ENCODE data around the gene FAM193A. TPM values are rescaled to one million over a fixed set of nuclear protein-coding genes. Genes with fewer than 3 reads are reported as not detected.

FAM193A gene
- total and polyA plus RNA-seq, 5 donors from 2014 or later, result 0.71 to 44.3 (median 1.6) TPM

DNA sequence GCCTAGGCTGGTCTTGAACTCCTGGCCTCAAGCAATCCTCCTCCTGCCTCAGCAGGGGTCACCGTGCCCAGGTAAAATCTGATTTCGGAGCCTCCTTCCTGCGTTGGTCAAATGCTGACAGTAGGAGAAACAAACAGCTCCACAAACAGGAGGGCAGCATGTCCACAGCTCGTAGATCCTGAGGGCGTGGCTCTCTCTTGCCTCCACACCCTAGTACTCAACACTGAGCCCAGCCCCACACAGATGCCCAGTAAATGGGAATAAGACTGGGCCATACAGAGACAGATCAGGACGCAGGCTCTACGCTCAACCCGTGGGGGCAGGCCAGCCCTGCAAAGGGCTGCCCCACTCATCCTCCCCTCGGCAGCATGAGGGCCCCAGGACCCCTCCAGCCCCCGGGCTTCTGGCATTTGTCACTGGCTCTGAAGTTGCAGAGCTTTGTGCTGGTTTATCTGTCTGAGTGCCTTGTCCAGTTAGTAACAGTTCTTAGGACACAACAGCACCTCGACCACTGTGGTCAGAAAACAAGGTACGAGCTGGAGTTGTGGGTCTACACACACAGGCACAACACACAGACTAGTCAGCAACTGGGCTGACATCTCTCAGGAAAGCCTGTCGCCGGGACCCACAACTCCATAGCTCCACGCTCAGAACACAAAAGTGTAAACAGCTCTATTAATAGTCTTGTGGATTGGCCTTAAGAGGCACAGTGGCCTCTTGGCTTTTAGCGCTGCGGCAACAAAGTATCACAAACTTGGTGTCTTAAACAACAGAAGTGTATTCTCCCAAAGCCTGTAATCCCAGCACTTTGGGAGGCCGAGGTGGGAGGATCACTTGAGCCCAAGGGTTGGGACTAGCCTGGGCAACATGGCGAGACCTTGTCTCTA, 214.5 kb downstream of the FAM193A start:
- DNase-seq (no peak), ATAC-seq (ENCODE audit: low read depth in 2 of 2) (no peak)
- no peaks in the 10 kb centered on the region for H3K27me3 Mint-ChIP-seq
- H3K4me3 ChIP-seq (ENCODE audit: low read depth, low read length), result no peak overlapping the region
- H3K4me3 Mint-ChIP-seq, result peak overlapping the region in 2 of 4 donors; percentile 44 to 51
- H3K36me3 Mint-ChIP-seq, result peaks cover 15% of the 10 kb centered on the region
- peaks cover 27% of the 10 kb centered on the region for H3K36me3 ChIP-seq (ENCODE audit: control insufficient read depth, insufficient read depth, low read length)
- peaks cover 42% of the 10 kb centered on the region for H3K4me1 ChIP-seq (ENCODE audit: control insufficient read depth, insufficient read depth, low read length, poor library complexity, severe bottlenecking)
- H3K9me3 ChIP-seq (ENCODE audit: control insufficient read depth in 2 of 2, low read length in 2 of 2), result no peaks in the 10 kb centered on the region
- no peak overlapping the region for H3K27ac ChIP-seq (ENCODE audit: insufficient read depth, low read length, poor library complexity, severe bottlenecking)
- H3K9me3 Mint-ChIP-seq, result no peaks in the 10 kb centered on the region
- no peaks in the 10 kb centered on the region for H3K27me3 ChIP-seq (ENCODE audit: control insufficient read depth, insufficient read depth, low read length)
- H3K4me1 Mint-ChIP-seq, result peaks cover 16 to 72% (median 45%) of the 10 kb centered on the region in 4 donors
- peak overlapping the region in 2 of 3 donors; percentile 36 to 38 for H3K27ac Mint-ChIP-seq

DNA sequence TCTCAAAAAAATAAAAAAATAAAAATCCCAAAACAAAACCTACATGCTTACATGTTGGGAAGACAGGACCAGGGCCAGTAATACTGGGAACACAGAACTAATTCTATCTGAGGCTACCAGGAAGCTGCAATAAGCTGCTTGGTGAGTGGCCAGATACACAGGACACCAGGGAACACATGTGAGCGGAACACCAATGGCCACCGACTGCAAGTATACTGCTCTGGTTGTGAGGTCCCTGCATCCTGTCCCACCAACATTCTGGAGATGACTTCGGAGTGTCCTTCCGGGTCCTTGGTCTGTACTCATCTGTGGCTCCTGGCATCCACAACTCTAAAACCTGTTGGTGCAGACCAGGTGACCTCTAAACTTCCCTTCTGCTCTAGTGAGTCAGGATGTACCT, 217.0 kb downstream of the FAM193A start:
- Histone ChIP-seq H3K4me3 (ENCODE audit: low read depth, low read length) (no peak overlapping the region), H3K4me1 (ENCODE audit: control insufficient read depth, insufficient read depth, low read length, poor library complexity, severe bottlenecking) (peaks cover 27% of the 10 kb centered on the region), H3K27me3 (ENCODE audit: control insufficient read depth, insufficient read depth, low read length) (no peaks in the 10 kb centered on the region), H3K36me3 (ENCODE audit: control insufficient read depth, insufficient read depth, low read length) (peaks cover 11% of the 10 kb centered on the region), H3K9me3 (ENCODE audit: control insufficient read depth in 2 of 2, low read length in 2 of 2) (no peaks in the 10 kb centered on the region), H3K27ac (ENCODE audit: insufficient read depth, low read length, poor library complexity, severe bottlenecking) (no peak overlapping the region)
- Mint-ChIP-seq H3K4me1 (peaks cover 5 to 58% (median 32%) of the 10 kb centered on the region in 4 donors), H3K4me3 (peak overlapping the region in 2 of 4 donors; percentile 47 to 78), H3K27me3 (peaks cover 5% of the 10 kb centered on the region), H3K36me3 (no peaks in the 10 kb centered on the region), H3K9me3 (no peaks in the 10 kb centered on the region), H3K27ac (no peak overlapping the region)
- DNase-seq (no peak), ATAC-seq (ENCODE audit: low read depth in 2 of 2) (no peak)

DNA sequence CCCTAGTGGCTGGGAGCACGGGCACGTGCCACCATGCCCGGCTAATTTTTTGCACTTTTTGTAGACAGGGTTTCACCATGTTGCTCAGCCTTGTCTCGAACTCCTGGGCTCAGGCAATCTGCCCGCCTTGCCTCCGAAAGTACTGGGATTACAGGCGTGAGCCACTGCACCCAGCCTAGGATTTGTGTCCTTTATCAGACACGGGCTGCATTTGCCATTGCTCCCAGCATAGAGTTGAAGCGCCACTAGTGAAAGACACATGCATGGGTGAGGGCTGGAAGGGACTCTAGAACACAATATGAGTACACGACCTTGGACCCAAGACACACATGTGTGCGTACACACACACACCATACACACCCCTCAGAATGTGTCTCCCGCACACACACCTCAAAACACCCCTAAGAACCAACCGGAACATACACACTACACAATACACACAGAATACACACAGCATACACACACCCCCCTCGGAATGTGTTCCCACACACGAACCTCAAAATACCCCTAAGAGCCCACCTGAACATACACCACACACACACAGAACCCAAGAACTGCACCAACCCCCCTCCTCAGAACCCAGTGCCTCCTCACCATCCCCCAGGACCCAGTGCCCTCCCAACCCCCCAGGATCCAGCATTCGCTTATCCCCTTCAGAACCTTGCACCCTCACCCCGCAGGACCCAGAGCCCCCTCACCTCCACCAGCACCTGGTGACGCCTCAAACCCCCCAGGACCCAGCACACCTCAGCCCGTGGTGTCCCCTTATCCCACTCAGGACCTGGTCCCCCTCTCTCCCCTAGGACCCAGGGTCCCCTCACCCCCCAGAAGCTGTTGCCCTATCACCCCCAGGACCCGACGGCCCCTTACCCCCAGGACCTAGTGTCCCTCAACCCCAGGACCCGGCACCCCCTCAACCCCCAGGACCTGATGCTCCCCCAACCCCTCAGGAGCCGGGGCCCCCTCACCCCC, 218.7 kb downstream of the FAM193A start:
- peak overlapping the region in 2 of 3 donors; percentile 77 to 82 for H3K27ac Mint-ChIP-seq

DNA sequence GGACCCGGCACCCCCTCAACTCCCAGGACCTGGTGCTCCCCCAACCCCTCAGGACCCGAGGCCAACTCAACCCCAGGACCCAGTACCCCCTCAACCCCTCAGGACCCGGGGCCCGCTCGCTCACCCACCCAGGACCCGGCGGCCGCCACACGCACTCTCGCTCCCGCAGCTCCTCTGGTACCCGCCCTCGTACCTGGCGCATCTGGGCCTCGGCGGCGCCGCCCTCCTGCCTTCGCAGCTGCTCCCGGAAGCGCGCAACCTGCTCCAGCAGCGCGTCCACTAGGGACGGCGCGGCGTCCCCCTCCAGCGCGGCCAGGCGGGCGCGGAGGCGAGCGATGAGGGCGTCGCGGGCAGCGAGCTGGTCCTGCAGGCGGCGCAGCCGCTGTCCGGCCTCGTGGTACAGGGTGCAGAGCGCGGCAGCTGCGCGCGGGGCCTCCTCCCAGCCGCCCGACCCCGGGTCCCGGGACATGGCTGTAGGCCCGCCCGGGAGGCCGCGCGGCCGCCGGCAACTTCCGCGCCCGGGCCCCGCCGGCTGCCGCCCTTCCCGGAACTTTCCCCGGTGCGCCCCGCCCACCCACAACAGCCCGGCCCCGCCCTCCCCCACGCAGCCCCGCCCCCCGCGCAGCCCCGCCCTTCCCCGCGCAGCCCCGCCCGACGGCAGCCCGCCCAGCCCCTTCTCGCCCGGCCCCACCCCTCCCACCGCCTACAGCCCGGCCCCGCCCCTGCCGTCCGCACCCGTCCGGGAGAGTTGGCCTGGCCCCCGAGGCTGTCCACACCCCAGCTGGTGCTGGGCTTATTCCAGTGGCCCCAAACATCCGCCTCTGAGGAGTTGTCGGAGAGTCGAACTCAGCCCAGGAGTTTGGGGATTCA, 219.6 kb downstream of the FAM193A start, which contains the start of gene TNIP2:
Gene TNIP2, minus strand, starts transcription at position 516 of the 870 bp plus-strand sequence. Its CDS starts 47 bp downstream, at position 469.
- Histone ChIP-seq H3K27me3 (ENCODE audit: control insufficient read depth, insufficient read depth, low read length) (no peaks in the 10 kb centered on the region), H3K4me3 (ENCODE audit: low read depth, low read length) (peak within 1 kb of the TSS; percentile 79), H3K9me3 (ENCODE audit: control insufficient read depth in 2 of 2, low read length in 2 of 2) (no peaks in the 10 kb centered on the region), H3K27ac (ENCODE audit: insufficient read depth, low read length, poor library complexity, severe bottlenecking) (peak within 1 kb of the TSS; percentile 79), H3K36me3 (ENCODE audit: control insufficient read depth, insufficient read depth, low read length) (peaks cover 11% of the 10 kb centered on the region), H3K4me1 (ENCODE audit: control insufficient read depth, insufficient read depth, low read length, poor library complexity, severe bottlenecking) (peaks cover 27% of the 10 kb centered on the region)
- H3K36me3 Mint-ChIP-seq, result no peaks in the 10 kb centered on the region
- peaks cover 5% of the 10 kb centered on the region for H3K27me3 Mint-ChIP-seq
- peak within 1 kb of the TSS; percentile 87 to 93 (median 89) for H3K4me3 Mint-ChIP-seq
- peak within 1 kb of the TSS; percentile 77 to 93 (median 82) for H3K27ac Mint-ChIP-seq
- peaks cover 5 to 46% (median 24%) of the 10 kb centered on the region in 4 donors for H3K4me1 Mint-ChIP-seq
- ATAC-seq (ENCODE audit: low read depth in 2 of 2) (peak; percentile 74 to 81), DNase-seq (peak; percentile 73 to 85 (median 80))
- no peaks in the 10 kb centered on the region for H3K9me3 Mint-ChIP-seq

More for the DNA sequence above, 218.7 kb downstream of the FAM193A start:
- H3K27ac ChIP-seq (ENCODE audit: insufficient read depth, low read length, poor library complexity, severe bottlenecking), result peak overlapping the region; percentile 79
- Mint-ChIP-seq H3K4me3 (peak overlapping the region; percentile 87 to 93 (median 89)), H3K27me3 (peaks cover 5% of the 10 kb centered on the region), H3K4me1 (peaks cover 5 to 51% (median 25%) of the 10 kb centered on the region in 4 donors), H3K36me3 (no peaks in the 10 kb centered on the region), H3K9me3 (no peaks in the 10 kb centered on the region)
- peak overlapping the region; percentile 79 for H3K4me3 ChIP-seq (ENCODE audit: low read depth, low read length)
- peaks cover 11% of the 10 kb centered on the region for H3K36me3 ChIP-seq (ENCODE audit: control insufficient read depth, insufficient read depth, low read length)
- DNase-seq (no peak), ATAC-seq (ENCODE audit: low read depth in 2 of 2) (no peak)
- peaks cover 27% of the 10 kb centered on the region for H3K4me1 ChIP-seq (ENCODE audit: control insufficient read depth, insufficient read depth, low read length, poor library complexity, severe bottlenecking)
- H3K27me3 ChIP-seq (ENCODE audit: control insufficient read depth, insufficient read depth, low read length), result no peaks in the 10 kb centered on the region
- no peaks in the 10 kb centered on the region for H3K9me3 ChIP-seq (ENCODE audit: control insufficient read depth in 2 of 2, low read length in 2 of 2)

DNA sequence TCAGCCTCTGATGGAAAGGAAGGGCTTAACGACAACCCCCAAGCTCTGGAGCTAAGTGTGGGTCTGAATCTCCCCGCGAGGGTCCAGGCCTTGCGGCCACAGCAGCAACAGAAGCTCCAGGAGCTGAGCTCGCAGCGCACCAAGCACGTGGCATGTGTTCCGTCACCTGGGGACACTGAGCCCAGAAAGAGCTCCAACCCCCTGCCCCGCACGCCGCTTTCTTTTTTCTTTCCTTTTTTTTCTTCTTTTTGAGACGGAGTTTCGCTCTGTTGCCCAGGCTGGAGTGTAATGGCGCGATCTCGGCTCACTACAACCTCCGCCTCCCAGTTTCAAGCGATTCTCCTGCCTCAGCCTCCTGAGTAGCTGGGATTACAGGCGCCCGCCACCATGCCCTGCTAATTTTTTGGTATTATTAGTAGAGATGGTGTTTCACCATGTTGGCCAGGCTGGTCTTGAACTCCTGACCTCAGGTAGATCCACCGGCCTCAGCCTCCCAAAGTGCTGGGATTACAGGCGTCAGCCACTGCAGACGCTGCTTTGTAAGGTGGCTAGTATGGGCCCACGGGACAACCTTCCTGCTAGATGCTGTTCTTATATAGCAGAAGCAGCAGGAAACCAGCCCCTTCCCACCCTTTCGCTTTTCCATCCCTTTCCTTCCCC, 220.4 kb downstream of the FAM193A start:
- H3K27ac Mint-ChIP-seq, result peak overlapping the region in 1 of 3 donors; percentile 93
- H3K27ac ChIP-seq (ENCODE audit: insufficient read depth, low read length, poor library complexity, severe bottlenecking), result peak overlapping the region; percentile 47
- peaks cover 5% of the 10 kb centered on the region for H3K27me3 Mint-ChIP-seq
- H3K4me1 ChIP-seq (ENCODE audit: control insufficient read depth, insufficient read depth, low read length, poor library complexity, severe bottlenecking), result peaks cover 27% of the 10 kb centered on the region
- H3K4me3 ChIP-seq (ENCODE audit: low read depth, low read length), result peak overlapping the region; percentile 57
- H3K4me3 Mint-ChIP-seq, result peak overlapping the region; percentile 84 to 86 (median 85)
- DNase-seq, result no peak
- H3K9me3 ChIP-seq (ENCODE audit: control insufficient read depth in 2 of 2, low read length in 2 of 2), result no peaks in the 10 kb centered on the region
- H3K36me3 Mint-ChIP-seq, result no peaks in the 10 kb centered on the region
- H3K27me3 ChIP-seq (ENCODE audit: control insufficient read depth, insufficient read depth, low read length), result no peaks in the 10 kb centered on the region
- peaks cover 8% of the 10 kb centered on the region for H3K36me3 ChIP-seq (ENCODE audit: control insufficient read depth, insufficient read depth, low read length)
- H3K9me3 Mint-ChIP-seq, result no peaks in the 10 kb centered on the region
- peaks cover 5 to 40% (median 20%) of the 10 kb centered on the region in 4 donors for H3K4me1 Mint-ChIP-seq
- no peak for ATAC-seq (ENCODE audit: low read depth in 2 of 2)

DNA sequence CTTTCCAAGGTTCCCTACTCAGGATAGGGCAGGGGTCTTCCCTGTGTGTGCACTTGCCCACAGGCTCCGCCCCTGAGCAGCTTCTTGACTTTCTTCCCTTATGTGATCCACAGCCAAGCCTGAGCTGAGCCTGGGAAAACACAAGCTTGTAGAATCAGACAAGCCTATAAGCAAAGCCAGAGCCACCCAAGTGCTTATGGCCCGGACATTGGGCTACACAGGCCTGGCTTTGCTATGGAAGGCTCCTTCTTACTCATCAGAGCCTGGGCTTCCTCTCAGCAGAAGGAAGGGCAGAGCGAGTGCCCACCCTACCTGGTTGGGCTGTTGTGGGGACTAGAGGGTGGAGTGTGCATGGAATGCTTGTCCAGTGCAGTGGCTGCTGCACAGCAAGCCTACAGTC, 221.0 kb downstream of the FAM193A start:
- Mint-ChIP-seq H3K4me1 (peaks cover 5 to 34% (median 20%) of the 10 kb centered on the region in 4 donors), H3K36me3 (no peaks in the 10 kb centered on the region), H3K27me3 (peaks cover 5% of the 10 kb centered on the region), H3K27ac (no peak overlapping the region), H3K9me3 (no peaks in the 10 kb centered on the region), H3K4me3 (peak overlapping the region; percentile 47 to 86 (median 84))
- Histone ChIP-seq H3K27ac (ENCODE audit: insufficient read depth, low read length, poor library complexity, severe bottlenecking) (no peak overlapping the region), H3K36me3 (ENCODE audit: control insufficient read depth, insufficient read depth, low read length) (peaks cover 4% of the 10 kb centered on the region), H3K9me3 (ENCODE audit: control insufficient read depth in 2 of 2, low read length in 2 of 2) (no peaks in the 10 kb centered on the region), H3K4me1 (ENCODE audit: control insufficient read depth, insufficient read depth, low read length, poor library complexity, severe bottlenecking) (peaks cover 27% of the 10 kb centered on the region), H3K4me3 (ENCODE audit: low read depth, low read length) (no peak overlapping the region), H3K27me3 (ENCODE audit: control insufficient read depth, insufficient read depth, low read length) (no peaks in the 10 kb centered on the region)
- DNase-seq (no peak), ATAC-seq (ENCODE audit: low read depth in 2 of 2) (no peak)

Measured in CD4-positive, CD25-positive, alpha-beta regulatory T cell (primary cell).